Astrocyte of the spinal cord (primary cell): Measurements from ENCODE around the gene DLG4.

Source experiments
- DNase-seq: peaks from one replicate; pipeline ENCODE4 v3.0.0; 2011; ENCODE audit warnings: low read depth, low spot score
- H3K4me3 ChIP-seq: 2 replicates; pipeline ENCODE4 v1.5.1; 2011; ENCODE audit warnings: low read depth, mild to moderate bottlenecking, low read length, moderate library complexity
- in situ Hi-C: cut with HindIII; loops from 2 replicates; pipeline ENCODE4 v1.10.0; 2017; ENCODE audit warnings: low sequenced_read_pairs
- TF ChIP-seq, protein P1 (sequence below): IDR thresholded peaks from 2 replicates; pipeline ENCODE4 v1.5.1; 2012; ENCODE audit warnings: low read depth, mild to moderate bottlenecking, low read length, inconsistent platforms

The DLG4 gene

DNA sequence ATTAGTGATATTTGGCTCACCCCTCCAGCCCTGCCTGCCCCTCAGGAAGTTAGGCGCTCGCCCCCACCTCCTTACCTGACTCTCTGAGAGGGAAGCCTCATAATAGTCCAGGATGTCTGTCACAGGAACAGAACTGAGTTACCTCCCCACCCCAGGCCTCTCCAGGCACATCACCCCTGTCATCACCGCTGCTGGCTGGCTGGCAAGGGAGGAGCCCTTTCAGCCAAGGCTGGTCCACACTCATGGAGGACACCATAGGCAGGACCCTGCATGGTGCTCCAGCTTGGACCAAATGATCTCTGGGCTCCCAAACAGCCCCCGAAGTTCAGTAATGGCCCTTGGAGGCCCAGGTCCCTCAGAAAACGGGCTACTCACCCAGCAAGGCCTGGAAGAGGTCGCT, 1.5 kb downstream of the DLG4 start:
- in situ Hi-C loops = no loop called here
- no peak for DNase-seq
- TF ChIP-seq, protein P1, sequence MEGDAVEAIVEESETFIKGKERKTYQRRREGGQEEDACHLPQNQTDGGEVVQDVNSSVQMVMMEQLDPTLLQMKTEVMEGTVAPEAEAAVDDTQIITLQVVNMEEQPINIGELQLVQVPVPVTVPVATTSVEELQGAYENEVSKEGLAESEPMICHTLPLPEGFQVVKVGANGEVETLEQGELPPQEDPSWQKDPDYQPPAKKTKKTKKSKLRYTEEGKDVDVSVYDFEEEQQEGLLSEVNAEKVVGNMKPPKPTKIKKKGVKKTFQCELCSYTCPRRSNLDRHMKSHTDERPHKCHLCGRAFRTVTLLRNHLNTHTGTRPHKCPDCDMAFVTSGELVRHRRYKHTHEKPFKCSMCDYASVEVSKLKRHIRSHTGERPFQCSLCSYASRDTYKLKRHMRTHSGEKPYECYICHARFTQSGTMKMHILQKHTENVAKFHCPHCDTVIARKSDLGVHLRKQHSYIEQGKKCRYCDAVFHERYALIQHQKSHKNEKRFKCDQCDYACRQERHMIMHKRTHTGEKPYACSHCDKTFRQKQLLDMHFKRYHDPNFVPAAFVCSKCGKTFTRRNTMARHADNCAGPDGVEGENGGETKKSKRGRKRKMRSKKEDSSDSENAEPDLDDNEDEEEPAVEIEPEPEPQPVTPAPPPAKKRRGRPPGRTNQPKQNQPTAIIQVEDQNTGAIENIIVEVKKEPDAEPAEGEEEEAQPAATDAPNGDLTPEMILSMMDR = no peak
- H3K4me3 ChIP-seq = no peak overlapping the region

DNA sequence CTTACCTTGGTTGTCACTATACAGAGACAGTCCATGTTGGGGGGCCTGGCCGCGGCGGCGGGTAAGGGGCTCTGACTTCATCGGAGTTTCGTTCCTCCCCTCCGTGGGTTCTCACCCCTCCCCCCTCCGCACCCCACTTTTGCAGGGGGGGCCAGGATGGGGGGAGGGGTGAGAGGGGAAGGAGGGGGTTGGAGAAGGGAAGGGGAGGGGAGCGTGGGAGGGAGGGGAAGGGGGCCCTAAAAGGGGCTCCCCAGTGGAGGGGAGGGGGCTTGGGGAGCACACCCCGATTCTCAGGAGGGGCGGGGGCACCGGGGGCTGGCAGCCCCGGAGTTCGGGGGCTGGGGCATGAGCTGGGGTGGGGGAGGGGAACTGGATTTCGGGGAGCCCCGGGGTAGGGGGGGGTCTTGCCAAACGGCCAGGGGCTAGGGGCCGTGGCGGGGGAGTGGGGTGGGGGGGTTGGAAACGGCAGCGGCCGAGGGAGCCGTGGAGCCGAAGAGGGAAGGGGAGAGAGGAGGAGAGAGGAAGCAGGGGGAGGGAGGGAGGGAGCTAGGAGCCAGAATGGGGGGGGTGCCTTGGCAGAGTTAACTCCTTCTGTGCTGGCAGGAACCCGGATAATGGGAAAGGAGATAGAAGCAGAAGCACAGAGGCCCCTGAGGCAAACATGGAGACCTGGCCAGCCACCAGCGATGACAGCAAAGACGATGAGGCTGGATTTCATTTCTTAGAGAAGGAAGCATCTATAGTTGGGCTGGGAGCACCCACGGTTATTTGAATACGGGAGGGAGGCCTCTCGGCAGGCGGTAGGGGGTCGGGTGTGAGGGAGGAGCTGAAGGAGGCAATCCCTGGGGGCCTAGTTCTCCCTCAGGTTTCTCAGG, 2.3 kb downstream of the DLG4 start:
- in situ Hi-C loops = no loop called here
- TF ChIP-seq, protein P1 = no peak
- peak; percentile 81 for DNase-seq
- H3K4me3 ChIP-seq = peak overlapping the region; percentile 71

DNA sequence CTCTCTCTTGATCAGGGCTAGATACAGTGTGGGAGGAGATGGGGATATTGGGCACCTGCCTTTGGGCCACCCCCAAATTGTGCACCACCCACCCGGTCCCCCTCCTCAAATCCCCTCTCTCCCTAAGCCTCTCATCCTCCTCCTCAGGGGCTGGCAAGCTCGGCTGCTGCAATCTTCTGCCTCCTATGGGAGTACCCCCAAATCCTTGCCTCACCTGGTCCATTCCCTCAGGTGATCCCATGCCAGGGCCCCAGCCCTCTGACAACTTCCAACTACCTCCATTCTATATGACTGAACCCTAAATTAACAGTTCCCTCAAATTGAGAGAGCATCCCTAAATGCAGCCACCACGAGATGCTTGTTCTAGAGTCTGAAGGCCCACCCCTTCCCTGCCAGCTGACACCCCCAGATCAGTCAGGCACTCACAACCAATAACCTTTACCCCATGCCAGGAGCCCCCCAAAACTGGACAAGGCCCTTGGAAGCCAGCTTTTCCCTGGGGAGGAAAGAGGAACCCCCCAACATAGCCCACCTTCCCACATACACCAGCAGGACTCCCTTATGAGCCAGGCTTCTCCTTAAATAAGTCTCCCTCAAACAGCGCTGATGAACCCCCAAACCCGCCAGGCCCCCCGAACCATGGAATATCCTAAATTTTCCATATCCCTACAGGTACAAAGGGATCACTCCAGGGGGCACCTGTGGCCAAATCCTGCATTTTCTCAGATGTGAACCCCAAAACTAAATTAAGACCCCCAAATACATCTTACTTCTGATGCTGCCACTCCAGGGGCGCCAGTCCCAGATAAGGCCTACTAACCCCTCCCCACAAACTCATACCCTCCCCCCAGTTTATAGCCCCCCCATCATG, 3.2 kb downstream of the DLG4 start:
- in situ Hi-C loops = no loop called here
- DNase-seq = no peak
- TF ChIP-seq, protein P1 = no peak
- H3K4me3 ChIP-seq = peak overlapping the region; percentile 71

DNA sequence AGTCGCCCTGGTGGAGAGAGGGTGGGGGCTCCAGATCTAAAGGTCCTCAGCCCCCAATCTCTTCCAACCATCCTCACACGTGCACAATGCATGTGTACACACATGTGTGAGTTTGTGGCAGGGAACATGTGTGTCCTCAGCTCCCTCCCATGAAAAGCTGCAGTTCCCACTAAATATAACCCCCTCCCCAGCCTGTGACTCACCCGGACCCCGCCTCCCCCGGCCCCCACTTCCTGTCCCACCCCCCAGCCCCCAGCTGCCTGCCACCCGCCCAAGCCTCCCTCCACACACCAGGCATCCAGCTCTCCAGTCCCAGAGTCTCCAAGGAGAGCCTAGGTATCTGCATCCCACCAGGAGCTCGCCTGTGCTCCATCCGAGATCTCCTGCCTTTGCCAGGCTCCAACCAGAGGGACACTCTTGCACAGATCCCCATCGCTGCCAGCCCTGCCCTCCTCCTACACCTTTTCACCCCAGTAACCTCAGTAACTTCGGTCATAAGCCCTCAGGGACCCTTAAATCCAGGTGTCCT, 3.9 kb downstream of the DLG4 start:
- in situ Hi-C loops = no loop called here
- TF ChIP-seq, protein P1 = no peak
- H3K4me3 ChIP-seq = peak overlapping the region; percentile 71
- DNase-seq = no peak

DNA sequence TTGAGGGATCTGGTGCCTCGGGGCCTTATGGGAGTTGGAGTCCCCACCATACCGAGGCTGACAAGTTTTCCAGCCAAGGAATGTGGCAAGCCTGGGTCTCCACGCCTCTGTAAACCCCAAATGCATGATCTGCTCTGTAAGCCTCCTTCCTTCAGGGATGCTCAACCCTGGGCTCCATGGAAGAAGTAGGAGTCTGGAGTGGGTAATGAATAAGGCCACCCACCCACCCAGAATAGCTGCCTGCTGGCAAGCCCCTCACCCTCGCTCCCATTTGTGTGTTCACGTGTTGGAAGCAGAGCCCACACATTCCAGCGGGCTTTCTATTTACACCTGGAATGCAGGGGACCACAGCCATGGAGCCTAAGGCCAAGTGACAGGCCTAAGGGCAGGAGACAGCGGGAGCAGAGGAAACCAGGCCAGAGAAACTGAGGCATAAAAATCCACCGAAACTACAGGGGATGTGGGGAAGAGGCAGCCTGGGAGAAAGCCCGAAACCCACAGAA, 4.4 kb downstream of the DLG4 start:
- peak overlapping the region; percentile 40 for H3K4me3 ChIP-seq
- TF ChIP-seq, protein P1 = no peak
- in situ Hi-C loops = no loop called here

More for the DNA sequence above, 4.4 kb downstream of the DLG4 start:
- no peak for DNase-seq
